GM18909 (cell line): ENCODE data around the gene CEBPZOS.
"Not testable (repeated sequence)": the region's sequence is repeated elsewhere in the genome, so short reads cannot be mapped to it uniquely, and the experiment has no call there.

ENCODE experiments used
- ATAC-seq: cut with Tn5 transposase; IDR thresholded peaks from one replicate; pipeline ENCODE4 v1.9.1; 2021; ENCODE audit warnings: mild to moderate bottlenecking; ENCODE audit not compliant: unreplicated experiment, poor library complexity

The CEBPZOS gene

GRCh38 chr2:37190290-37190689, 6.0 kb upstream of the CEBPZOS start:
- ATAC-seq, result no peak

- no peak for ATAC-seq
These were observed 5.0 kb upstream of the CEBPZOS start for GRCh38 chr2:37191253-37191652.

- ATAC-seq, result no peak
These were observed 4.5 kb upstream of the CEBPZOS start for GRCh38 chr2:37191747-37192146.

- no peak for ATAC-seq
These were observed 3.7 kb upstream of the CEBPZOS start for GRCh38 chr2:37192551-37192950.

GRCh38 chr2:37195862-37196319, 405 bp upstream of the CEBPZOS start:
- not testable (repeated sequence) for ATAC-seq

- ATAC-seq, result no peak
These were observed 2.4 kb downstream of the CEBPZOS start for GRCh38 chr2:37198681-37199065.

- no peak for ATAC-seq
These were observed 4.9 kb downstream of the CEBPZOS start for GRCh38 chr2:37201208-37201607.

- ATAC-seq, result no peak
These were observed 5.5 kb downstream of the CEBPZOS start for GRCh38 chr2:37201766-37202165.

- no peak for ATAC-seq
These were observed 7.4 kb downstream of the CEBPZOS start for GRCh38 chr2:37203708-37204107.

- not testable (repeated sequence) for ATAC-seq
These were observed 8.9 kb downstream of the CEBPZOS start for GRCh38 chr2:37205071-37205661.

- ATAC-seq, result no peak
These were observed 9.5 kb downstream of the CEBPZOS start for GRCh38 chr2:37205689-37206341.

- ATAC-seq, result not testable (repeated sequence)
These were observed 10.5 kb downstream of the CEBPZOS start for GRCh38 chr2:37206760-37207159.

- ATAC-seq, result no peak
These were observed 14.9 kb downstream of the CEBPZOS start for GRCh38 chr2:37211212-37211611.

GRCh38 chr2:37211939-37212338, 15.6 kb downstream of the CEBPZOS start:
- no peak for ATAC-seq

- no peak for ATAC-seq
These were observed 19.0 kb downstream of the CEBPZOS start for GRCh38 chr2:37215250-37215649.

- ATAC-seq, result no peak
These were observed 22.8 kb downstream of the CEBPZOS start for GRCh38 chr2:37219046-37219445.

- ATAC-seq, result no peak
These were observed 26.8 kb downstream of the CEBPZOS start for GRCh38 chr2:37223131-37223530.

GRCh38 chr2:37224063-37224462, 27.8 kb downstream of the CEBPZOS start:
- ATAC-seq, result no peak

GRCh38 chr2:37225129-37225528, 28.8 kb downstream of the CEBPZOS start:
- not testable (repeated sequence) for ATAC-seq

- no peak for ATAC-seq
These were observed 30.6 kb downstream of the CEBPZOS start for GRCh38 chr2:37226863-37227262.

- no peak for ATAC-seq
These were observed 32.5 kb downstream of the CEBPZOS start for GRCh38 chr2:37228788-37229187.

- ATAC-seq, result no peak
These were observed 34.3 kb downstream of the CEBPZOS start for GRCh38 chr2:37230581-37230980.
